Islet of Langerhans (tissue), 1 donor: Measurements from ENCODE around the gene RSPH9.
"Not testable (repeated sequence)": the region's sequence is repeated elsewhere in the genome, so short reads cannot be mapped to it uniquely, and the experiment has no call there.

Source experiments
- FAIRE-seq: peaks from one replicate; lab custom pipeline; 2011; peaks lifted over from hg19 to GRCh38; lab: Jason Lieb, UNC

RSPH9 gene

GRCh38 chr6:43629104-43629504, 15.7 kb upstream of the RSPH9 start, which contains the start of gene GTPBP2:
TSS of gene GTPBP2 (minus strand) at chr6:43629264. CDS start at chr6:43629162, 102 bp downstream.
- FAIRE-seq: no peak

- FAIRE-seq: no peak
These were observed 15.1 kb upstream of the RSPH9 start for GRCh38 chr6:43629505-43630300.

GRCh38 chr6:43630980-43631619, 13.7 kb upstream of the RSPH9 start:
- FAIRE-seq: no peak

DNA sequence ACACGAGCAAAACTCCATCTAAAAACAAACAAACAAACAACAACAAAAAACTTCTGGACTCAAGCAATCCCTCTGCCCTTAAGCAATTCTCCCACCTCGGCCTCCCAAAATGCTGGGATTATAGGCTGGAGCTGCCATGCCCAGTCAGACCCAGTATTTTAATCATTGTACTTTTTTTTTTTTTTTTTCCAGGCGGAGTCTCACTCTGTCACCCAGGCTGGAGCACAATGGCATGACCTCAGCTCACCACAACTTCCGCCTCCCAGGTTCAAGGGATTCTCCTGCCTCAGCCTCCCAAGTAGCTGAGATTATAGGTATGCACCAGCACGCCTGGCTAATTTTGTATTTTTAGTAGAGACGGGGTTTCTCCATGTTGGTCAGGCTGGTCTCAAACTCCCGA, 11.8 kb upstream of the RSPH9 start:
- not testable (repeated sequence) for FAIRE-seq

DNA sequence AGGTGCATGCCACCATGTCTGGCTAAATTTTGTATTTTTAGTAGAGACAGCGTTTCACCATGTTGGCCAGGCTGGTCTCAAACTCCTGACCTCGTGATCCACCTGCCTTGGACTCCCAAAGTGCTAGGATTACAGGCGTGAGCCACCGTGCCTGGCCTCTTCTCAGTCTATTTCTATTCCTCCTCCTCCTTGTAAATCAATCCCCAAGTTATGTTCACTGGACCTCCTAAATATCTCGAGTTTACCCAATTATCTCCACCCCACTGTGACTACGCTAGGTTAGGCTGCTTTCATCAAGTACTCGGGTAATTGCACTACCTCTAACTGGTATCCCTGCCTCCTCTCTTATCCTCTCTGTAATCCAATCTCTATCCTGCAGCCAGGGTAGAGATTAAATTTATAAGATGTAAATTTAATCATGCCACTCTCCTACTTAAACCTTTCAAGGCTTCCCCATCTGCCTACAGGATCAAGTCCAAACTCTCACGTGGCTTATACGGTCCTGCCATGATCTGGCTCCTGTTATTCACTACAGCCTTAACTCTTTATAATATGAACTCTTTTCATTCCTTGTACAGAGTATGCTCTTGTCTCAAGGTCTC, 10.0 kb upstream of the RSPH9 start:
- FAIRE-seq: no peak

DNA sequence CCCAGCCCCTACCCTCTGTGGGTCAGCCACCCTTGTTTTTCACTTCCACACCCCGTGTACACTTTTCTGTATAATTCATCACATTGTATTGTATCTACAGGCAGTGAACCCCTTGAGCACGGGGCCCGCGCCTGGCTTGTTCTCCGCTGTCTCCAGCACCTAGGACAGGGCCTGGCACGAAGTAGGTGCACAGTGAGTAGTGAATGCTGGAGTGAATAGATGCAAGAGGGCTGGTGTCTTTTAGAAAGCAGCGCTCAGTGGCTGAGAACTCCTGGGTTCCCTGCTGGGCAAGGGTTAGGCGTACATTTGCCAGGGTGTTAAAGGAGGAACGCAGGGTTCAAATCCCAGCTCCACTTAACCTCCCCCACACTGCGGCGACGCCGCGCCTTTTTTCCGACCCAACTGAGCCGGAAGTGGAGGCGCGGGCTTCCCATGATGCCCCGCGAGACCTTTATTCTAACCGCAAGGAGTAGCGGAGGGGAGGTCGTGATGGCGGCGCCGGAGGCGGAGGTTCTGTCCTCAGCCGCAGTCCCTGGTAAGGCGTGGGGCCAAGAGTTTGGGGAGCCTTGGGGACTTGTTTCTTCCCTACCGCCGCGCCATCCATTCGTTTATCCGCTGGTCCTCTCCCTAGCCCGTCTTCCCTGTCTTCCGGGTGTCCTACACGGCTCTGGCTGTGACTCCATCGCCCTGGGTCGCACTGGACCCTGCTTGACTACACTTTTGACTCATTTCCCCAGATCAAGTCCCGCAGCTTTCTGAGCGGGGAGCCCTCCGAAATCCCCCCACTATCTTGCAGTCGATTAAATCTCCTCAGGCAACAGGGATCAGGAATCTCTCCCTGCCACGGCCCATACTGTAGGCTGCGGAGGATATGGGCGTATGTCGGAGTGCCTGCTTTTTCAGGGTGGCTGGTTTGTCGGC, 9.2 kb upstream of the RSPH9 start, which contains the start of gene MAD2L1BP:
Gene MAD2L1BP (plus strand): TSS at position 454 of the 921 bp plus-strand sequence. CDS start 36 bp downstream, at position 490.
- FAIRE-seq: no peak

DNA sequence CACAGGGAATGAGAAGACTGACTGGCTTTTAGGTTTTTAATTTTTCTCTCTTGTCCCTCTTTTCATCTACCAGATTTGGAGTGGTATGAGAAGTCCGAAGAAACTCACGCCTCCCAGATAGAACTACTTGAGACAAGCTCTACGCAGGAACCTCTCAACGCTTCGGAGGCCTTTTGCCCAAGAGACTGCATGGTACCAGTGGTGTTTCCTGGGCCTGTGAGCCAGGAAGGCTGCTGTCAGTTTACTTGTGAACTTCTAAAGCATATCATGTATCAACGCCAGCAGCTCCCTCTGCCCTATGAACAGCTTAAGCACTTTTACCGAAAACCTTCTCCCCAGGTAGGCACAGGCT, 8.6 kb upstream of the RSPH9 start:
- FAIRE-seq: no peak

DNA sequence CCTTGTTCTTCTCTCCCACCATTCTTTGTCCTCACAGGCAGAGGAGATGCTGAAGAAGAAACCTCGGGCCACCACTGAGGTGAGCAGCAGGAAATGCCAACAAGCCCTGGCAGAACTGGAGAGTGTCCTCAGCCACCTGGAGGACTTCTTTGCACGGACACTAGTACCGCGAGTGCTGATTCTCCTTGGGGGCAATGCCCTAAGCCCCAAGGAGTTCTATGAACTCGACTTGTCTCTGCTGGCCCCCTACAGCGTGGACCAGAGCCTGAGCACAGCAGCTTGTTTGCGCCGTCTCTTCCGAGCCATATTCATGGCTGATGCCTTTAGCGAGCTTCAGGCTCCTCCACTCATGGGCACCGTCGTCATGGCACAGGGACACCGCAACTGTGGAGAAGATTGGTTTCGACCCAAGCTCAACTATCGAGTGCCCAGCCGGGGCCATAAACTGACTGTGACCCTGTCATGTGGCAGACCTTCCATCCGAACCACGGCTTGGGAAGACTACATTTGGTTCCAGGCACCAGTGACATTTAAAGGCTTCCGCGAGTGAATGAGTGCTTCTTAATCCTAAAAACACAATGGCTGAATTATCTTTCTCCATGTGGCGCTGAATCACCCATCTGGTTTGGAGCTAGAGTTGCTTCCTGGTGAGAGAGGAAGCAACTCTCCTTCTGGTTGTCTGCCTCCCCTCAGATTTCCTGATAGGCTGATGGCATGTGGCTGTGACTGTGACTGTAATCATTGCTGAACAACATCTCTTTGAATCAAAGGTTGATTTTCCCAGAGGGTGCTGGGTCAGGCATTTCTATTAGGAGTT, 4.6 kb upstream of the RSPH9 start:
- FAIRE-seq: no peak

DNA sequence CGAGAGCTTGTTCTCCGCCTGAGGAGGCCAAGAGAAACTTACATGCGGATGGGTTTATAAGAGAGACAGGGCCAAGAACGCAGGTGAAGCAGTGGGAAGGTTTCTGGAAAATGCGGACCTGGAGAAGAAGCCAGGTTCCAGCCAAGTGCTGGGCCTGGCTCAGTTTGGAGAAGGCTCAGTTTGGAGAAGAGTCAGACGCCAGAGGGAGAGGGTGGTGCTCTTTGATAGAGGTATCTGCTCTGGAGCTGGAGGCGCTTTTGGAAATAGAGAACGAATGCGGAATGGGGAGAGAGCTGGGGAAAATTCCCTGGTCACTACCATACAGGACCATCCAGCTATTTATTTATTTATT, 753 bp downstream of the RSPH9 start:
- FAIRE-seq: no peak

DNA sequence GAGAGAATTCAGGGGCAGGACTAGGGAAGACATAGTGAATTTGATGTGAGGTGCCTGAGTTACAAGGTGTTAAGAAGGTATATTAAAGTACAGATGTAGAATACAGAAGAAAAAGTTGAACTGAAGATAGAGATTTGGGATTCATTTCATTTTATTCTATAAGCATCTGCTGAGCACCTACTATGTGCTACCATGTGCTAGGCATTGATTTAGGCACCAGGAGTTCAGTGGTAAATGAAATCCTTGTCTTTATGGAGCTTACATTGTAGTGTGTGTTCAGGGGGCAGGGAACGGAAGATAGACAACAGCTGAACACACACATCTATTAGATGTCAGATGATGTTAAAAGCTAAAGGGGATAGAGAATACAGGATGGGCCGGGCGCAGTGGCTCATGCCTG, 2.8 kb downstream of the RSPH9 start:
- no peak for FAIRE-seq

DNA sequence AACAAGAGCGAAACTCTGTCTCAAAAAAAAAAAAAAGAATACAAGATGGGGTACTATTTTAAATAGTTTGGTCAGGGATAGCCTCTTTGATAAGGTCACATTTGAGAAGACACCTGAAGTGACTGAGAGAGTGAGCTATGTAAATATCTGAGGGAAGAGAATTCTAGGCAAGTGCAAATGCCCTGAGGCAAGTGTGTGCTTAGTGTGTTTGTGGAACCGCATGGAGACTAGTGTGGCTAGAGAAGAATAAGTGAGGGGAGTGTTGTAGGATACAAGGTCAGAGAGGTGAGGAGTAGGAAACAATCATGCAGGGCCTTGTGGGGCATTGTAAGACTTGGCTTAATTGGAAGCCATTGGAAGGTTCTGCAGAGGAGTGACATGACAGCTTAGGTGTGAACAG, 3.4 kb downstream of the RSPH9 start:
- no peak for FAIRE-seq

DNA sequence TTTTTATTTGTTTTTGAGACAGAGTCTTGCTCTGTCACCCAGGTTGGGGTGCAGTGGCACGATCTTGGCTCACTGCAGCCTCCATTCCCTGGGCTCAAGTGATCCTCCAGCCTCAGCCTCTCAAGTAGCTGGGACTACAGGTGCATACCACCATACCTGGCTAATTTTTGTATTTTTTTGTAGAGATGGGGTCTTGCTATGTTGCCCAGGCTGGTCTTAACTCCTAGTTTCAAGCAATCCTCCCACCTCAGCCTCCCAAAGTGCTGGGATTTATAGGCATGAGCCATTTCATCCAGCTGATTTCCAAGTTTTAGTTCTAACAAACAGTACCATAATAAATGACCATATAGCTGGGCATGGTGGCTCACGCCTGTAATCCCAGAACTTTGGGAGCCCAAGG, 8.0 kb downstream of the RSPH9 start:
- FAIRE-seq: not testable (repeated sequence)

DNA sequence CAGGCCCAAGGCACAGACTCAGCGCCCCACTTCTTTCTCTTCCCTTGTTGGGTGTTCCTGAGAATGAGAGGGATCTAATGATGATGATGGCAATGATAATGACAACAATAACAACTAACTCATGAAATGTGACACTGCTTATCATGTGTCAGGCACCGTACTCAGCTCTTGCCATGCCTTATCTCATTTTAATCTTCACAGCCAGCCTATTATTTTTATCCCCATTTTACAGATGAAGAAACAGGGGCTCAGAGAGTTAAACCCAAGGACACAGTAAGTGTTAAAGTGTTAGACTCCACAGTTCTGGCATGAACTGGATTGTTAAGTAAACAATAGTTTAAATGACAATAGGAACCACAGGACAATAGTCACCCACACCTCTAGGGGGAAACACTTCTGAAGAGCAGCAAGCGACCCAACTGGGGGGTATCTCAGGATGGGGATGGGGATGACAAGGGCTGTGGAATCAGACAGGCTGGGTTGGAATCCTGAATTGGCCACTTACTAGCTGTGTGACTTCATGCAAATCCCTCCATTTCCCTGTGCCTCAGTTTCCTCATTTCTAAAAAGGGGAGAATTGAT, 12.5 kb downstream of the RSPH9 start:
- no peak for FAIRE-seq

DNA sequence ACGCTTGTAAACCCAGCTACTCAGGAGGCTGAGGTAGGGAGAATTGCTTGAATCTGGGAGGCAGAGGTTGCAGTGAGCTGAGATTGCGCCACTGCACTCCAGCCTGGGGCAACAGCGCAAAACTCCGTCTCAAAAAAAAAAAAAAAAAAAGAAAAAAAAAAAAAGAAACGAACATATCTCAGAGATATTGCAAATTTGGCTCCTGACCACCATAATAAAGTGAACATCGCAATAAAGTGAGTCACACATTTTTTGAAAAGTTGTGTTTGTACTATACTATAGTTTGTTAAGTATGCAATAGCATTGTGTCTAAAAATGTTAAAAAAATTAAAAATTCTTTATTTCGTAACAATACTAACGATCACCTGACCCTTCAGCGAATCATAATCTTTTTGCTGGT, 13.3 kb downstream of the RSPH9 start:
- FAIRE-seq: no peak

- FAIRE-seq: not testable (repeated sequence)
These were observed 18.1 kb downstream of the RSPH9 start for GRCh38 chr6:43662948-43663347.

DNA sequence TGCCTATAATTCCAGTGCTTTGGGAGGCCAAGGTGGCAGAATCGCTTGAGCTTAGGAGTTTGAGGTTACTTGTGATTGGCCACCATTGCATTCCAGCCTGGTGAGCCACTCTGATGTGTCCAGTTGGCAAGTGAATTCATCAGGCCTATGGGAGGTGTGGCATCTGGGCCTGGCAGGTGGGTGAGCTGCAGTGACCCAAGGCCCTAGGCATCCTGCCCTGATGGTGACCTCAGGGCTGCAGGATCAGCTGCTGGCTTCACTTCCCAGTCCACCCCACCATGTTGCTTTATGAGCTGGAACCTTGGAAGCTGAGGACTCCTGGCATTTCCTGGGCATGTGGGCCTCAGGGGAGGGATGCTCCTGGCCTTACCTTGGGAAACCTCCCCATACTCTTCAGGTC, 20.5 kb downstream of the RSPH9 start:
- no peak for FAIRE-seq

DNA sequence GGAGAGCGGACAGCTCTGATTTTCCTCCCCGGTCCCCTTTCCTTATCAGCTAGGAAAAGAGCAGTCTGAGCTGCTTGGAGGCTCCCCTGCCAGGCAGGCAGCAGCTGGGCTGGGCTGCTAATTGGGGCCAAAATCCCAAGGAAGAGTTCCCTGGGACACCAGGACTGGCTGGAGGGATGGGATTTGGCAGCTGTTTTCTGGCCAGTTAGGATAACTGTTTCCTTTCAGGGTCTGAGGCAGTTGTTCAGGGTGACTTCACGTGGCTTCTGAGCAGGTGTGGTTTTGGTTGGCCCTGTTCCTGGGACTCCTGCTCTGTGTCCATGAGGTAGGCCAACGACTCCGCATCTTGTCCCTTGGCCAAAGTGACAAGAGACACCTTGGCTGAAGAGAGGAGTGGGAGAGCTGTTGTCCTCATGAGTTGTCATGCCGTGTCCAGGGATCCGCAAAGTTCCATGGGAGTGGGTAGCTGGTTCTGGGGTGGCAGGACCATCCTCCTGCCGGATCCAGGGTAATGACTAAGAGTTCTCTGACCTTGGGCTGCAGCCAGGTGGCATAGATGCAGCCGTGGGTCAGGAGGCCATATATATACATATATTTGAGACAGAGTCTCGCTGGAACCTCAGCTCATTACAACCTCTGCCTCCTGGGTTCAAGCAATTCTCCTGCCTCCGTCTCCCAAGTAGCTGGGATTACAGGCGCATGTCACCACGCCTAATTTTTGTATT, 21.5 kb downstream of the RSPH9 start:
- FAIRE-seq: no peak

DNA sequence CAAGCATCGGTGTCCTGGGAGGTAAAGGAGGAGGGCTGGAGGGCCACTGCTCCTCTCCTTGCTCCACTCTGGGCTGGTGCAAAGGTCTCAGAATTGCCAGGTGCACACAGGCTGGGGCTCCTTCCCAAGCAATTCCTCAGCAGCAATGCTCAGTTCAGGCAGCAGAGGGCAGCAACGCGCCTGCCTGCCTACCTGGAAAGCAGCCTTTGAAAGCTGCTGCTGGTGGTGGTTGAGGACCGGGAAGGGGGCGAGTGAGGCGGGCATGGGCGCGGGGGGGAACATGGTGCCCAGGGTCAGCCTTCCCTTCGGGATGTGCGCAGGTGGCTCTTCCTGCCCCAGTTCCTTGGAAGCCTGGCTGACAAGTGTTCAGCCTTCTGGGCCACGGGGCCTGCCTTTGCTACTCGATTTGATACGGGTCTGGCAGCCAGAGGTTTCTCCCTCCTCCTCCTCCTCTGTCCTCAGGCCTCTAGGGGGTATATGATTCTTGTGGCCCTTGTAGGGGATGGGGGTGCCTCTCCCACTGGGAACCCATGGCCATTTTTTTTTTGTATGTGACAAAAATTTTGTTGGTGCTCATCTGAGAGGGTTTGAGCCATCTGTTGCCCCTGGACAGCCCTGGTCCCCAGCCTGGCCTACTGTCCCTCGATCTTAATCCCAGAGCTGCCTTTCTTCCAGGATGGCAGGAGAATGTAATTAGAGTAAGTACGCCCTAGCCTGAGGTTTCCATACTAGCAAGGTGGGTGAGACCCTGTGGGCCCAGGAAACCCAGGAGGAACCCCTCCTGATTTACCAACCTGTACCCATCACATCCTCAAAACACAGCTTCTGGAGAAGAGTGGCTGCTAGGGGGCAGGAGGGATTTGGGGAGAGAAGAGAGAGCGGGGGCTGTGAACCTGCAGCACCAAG, 22.7 kb downstream of the RSPH9 start:
- FAIRE-seq: no peak
